Smooth muscle cell (in vitro differentiated cells): Measurements from ENCODE around the gene BCAN. TPM values are rescaled to one million over a fixed set of nuclear protein-coding genes. Genes with fewer than 3 reads are reported as not detected.
A peak's percentile ranks its signal among the peaks of the same experiment; 100 is the strongest.
"Not testable (repeated sequence)": the region's sequence is repeated elsewhere in the genome, so short reads cannot be mapped to it uniquely, and the experiment has no call there.

Experiments used
- DNase-seq: peaks from one replicate; lab custom pipeline; 2025; ENCODE audit not compliant: unreplicated experiment; lab: John Stamatoyannopoulos, UW
- H2AFZ ChIP-seq: fragments of 200-600 bp; sonication (generic); 2 replicates; pipeline ENCODE4 v1.6.0; 2016; ENCODE audit warnings: antibody characterized with exemption, low read depth, mild to moderate bottlenecking
- H3F3A ChIP-seq: fragments of 200-600 bp; sonication (generic); 2 replicates; pipeline ENCODE4 v1.6.0; 2017; ENCODE audit warnings: antibody characterized with exemption, low read depth
- H3K27ac ChIP-seq: fragments of 200-600 bp; sonication (generic); 2 replicates; pipeline ENCODE4 v1.5.1; 2016; ENCODE audit warnings: low read depth, mild to moderate bottlenecking
- H3K27me3 ChIP-seq: fragments of 200-600 bp; sonication (generic); 2 replicates; pipeline ENCODE4 v1.6.1; 2016; ENCODE audit warnings: low read depth, mild to moderate bottlenecking
- H3K36me3 ChIP-seq: fragments of 200-600 bp; sonication (generic); 2 replicates; pipeline ENCODE4 v1.5.1; 2016; ENCODE audit warnings: low read depth
- H3K4me1 ChIP-seq: fragments of 200-600 bp; sonication (generic); 2 replicates; pipeline ENCODE4 v1.5.1; 2016; ENCODE audit warnings: low read depth
- H3K4me2 ChIP-seq: fragments of 200-600 bp; sonication (generic); 2 replicates; pipeline ENCODE4 v1.6.0; 2016; ENCODE audit warnings: mild to moderate bottlenecking
- H3K4me3 ChIP-seq: fragments of 200-600 bp; sonication (generic); 2 replicates; pipeline ENCODE4 v1.5.1; 2016; ENCODE audit warnings: mild to moderate bottlenecking
- H3K79me2 ChIP-seq: fragments of 200-600 bp; sonication (generic); 2 replicates; pipeline ENCODE4 v1.6.0; 2016; ENCODE audit warnings: low read depth, mild to moderate bottlenecking
- H3K9ac ChIP-seq: fragments of 200-600 bp; sonication (generic); 2 replicates; pipeline ENCODE4 v1.6.0; 2016; ENCODE audit warnings: low read depth
- H3K9me3 ChIP-seq: fragments of 200-600 bp; sonication (generic); replicated peaks from 2 replicates; pipeline ENCODE4 v1.5.1; 2016; ENCODE audit warnings: low read depth
- H4K20me1 ChIP-seq: fragments of 200-600 bp; sonication (generic); 2 replicates; pipeline ENCODE4 v1.6.0; 2016; ENCODE audit warnings: low read depth
- WGBS: methylation state at CpG from one replicate; pipeline ENCODE4 v1.1.7; 2016; ENCODE audit warnings: low lambda C conversion rate; 5-methylcytosine and 5-hydroxymethylcytosine counted together
- polyA plus RNA-seq: library from polyadenylated mRNA; unstranded; fragments of >200 nt; fragmentation: Nextera tagmentation; extraction: Ambion mirVana; gene quantifications from 2 replicates; pipeline ENCODE4 v1.2.1, GENCODE V29; 2016
- total RNA-seq: library from RNA; depleted of rRNA; stranded (reverse); fragments of >200 nt; gene quantifications from 2 replicates; pipeline ENCODE4 v1.2.3, GENCODE V29; 2014
- TF ChIP-seq, protein P1 (sequence below): fragments of 200-600 bp; sonication (generic); IDR thresholded peaks from 2 replicates; pipeline ENCODE4 v1.5.1; 2017; ENCODE audit warnings: borderline replicate concordance, mild to moderate bottlenecking, antibody characterized with exemption; ENCODE audit not compliant: insufficient read depth, poor library complexity, severe bottlenecking

Gene BCAN
- total and polyA plus RNA-seq, 2 experiments from 2014 or later, result 0.79 TPM; not detected in 1

GRCh38 chr1:156625436-156626078 is 16.4 kb upstream of the BCAN start:
- peaks cover 67% of the 10 kb centered on the region for H3K27me3 ChIP-seq
- no peaks in the 10 kb centered on the region for H3K9me3 ChIP-seq
- TF ChIP-seq, protein P1, sequence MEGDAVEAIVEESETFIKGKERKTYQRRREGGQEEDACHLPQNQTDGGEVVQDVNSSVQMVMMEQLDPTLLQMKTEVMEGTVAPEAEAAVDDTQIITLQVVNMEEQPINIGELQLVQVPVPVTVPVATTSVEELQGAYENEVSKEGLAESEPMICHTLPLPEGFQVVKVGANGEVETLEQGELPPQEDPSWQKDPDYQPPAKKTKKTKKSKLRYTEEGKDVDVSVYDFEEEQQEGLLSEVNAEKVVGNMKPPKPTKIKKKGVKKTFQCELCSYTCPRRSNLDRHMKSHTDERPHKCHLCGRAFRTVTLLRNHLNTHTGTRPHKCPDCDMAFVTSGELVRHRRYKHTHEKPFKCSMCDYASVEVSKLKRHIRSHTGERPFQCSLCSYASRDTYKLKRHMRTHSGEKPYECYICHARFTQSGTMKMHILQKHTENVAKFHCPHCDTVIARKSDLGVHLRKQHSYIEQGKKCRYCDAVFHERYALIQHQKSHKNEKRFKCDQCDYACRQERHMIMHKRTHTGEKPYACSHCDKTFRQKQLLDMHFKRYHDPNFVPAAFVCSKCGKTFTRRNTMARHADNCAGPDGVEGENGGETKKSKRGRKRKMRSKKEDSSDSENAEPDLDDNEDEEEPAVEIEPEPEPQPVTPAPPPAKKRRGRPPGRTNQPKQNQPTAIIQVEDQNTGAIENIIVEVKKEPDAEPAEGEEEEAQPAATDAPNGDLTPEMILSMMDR, result peak; percentile 70
- H3F3A ChIP-seq, result no peaks in the 10 kb centered on the region
- WGBS, result 4% methylated on average over 43 of the region's 45 CpGs
- peak; percentile 23 for DNase-seq
- H3K36me3 ChIP-seq, result no peaks in the 10 kb centered on the region
- peak overlapping the region; percentile 87 for H3K4me2 ChIP-seq
- H3K4me1 ChIP-seq, result peaks cover 8% of the 10 kb centered on the region
- no peaks in the 10 kb centered on the region for H4K20me1 ChIP-seq
- peak overlapping the region; percentile 40 for H3K4me3 ChIP-seq
- no peak overlapping the region for H2AFZ ChIP-seq
- no peak overlapping the region for H3K27ac ChIP-seq
- H3K79me2 ChIP-seq, result no peaks in the 10 kb centered on the region
- H3K9ac ChIP-seq, result no peak overlapping the region

DNA sequence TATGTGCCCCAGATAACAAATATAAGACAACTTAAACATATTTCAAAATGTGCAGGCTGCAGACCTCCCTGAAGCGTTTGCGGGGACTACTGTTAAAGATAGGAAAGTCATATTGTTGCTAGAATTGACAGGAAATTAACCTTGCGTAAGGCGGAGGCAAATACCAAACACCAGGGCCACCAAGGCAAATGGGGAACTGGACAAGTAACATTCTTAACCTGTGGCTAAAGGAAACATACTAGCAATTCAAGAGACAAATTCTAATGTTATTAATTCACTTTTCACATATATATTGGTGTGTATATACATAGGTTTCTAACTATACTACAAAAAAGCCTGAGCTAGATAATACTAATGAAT is 15.9 kb upstream of the BCAN start:
- H4K20me1 ChIP-seq, result no peaks in the 10 kb centered on the region
- H3K27me3 ChIP-seq, result peaks cover 67% of the 10 kb centered on the region
- H3F3A ChIP-seq, result no peaks in the 10 kb centered on the region
- H3K9me3 ChIP-seq, result no peaks in the 10 kb centered on the region
- 50% methylated on average over 4 of the region's 4 CpGs for WGBS
- H2AFZ ChIP-seq, result no peak overlapping the region
- no peak for DNase-seq
- H3K9ac ChIP-seq, result no peak overlapping the region
- peaks cover 8% of the 10 kb centered on the region for H3K4me1 ChIP-seq
- H3K79me2 ChIP-seq, result no peaks in the 10 kb centered on the region
- TF ChIP-seq, protein P1, result no peak
- no peak overlapping the region for H3K27ac ChIP-seq
- no peaks in the 10 kb centered on the region for H3K36me3 ChIP-seq
- peak overlapping the region; percentile 87 for H3K4me2 ChIP-seq
- H3K4me3 ChIP-seq, result no peak overlapping the region

- H3K4me2 ChIP-seq, result no peak overlapping the region
- H3K4me1 ChIP-seq, result peaks cover 8% of the 10 kb centered on the region
- no peaks in the 10 kb centered on the region for H3F3A ChIP-seq
- no peak for DNase-seq
- H3K36me3 ChIP-seq, result no peaks in the 10 kb centered on the region
- H3K27me3 ChIP-seq, result peaks cover 65% of the 10 kb centered on the region
- no peak overlapping the region for H3K9ac ChIP-seq
- WGBS, result 86% methylated on average over 2 of the region's 2 CpGs
- no peak overlapping the region for H2AFZ ChIP-seq
- H3K79me2 ChIP-seq, result no peaks in the 10 kb centered on the region
- no peaks in the 10 kb centered on the region for H4K20me1 ChIP-seq
- H3K9me3 ChIP-seq, result no peaks in the 10 kb centered on the region
- H3K4me3 ChIP-seq, result no peak overlapping the region
- no peak overlapping the region for H3K27ac ChIP-seq
- TF ChIP-seq, protein P1, result peak; percentile 59
These were observed 14.5 kb upstream of the BCAN start for GRCh38 chr1:156627313-156627880.

DNA sequence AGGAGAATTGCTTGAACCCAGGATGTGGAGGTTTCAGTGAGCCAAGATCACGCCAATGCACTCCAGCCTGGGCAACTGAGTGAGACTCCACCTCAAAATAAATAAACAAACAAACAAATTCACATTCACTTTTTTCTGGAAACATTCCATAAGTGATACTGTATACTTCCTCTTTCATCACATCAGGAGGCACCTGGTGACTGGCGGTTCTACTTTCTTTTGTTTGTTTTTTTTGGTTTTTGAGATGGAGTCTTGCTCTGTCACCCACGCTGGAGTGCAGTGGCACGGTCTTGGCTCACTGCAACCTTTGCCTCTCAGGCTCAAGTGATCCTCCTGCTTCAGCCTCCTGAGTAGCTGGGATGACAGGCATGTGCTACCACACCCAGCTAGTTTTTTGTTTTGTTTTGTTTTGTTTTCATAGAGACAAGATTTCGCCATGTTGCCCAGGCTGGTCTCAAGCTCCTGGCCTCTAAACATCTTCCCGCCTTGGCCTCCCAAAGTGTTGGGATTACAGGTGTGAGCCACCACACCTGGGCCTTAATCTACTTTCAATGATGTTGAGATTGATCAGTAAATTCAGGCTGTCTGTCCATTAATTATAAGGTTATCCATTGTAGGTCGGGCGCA is 12.0 kb upstream of the BCAN start:
- no peaks in the 10 kb centered on the region for H3K79me2 ChIP-seq
- H3K4me3 ChIP-seq, result no peak overlapping the region
- H3K9me3 ChIP-seq, result no peaks in the 10 kb centered on the region
- peaks cover 60% of the 10 kb centered on the region for H3K27me3 ChIP-seq
- peaks cover 7% of the 10 kb centered on the region for H3K4me1 ChIP-seq
- no peaks in the 10 kb centered on the region for H3K36me3 ChIP-seq
- WGBS, result 89% methylated on average over 8 of the region's 8 CpGs
- no peak overlapping the region for H3K4me2 ChIP-seq
- no peaks in the 10 kb centered on the region for H3F3A ChIP-seq
- no peak overlapping the region for H3K27ac ChIP-seq
- TF ChIP-seq, protein P1, result no peak
- no peaks in the 10 kb centered on the region for H4K20me1 ChIP-seq
- DNase-seq, result no peak
- no peak overlapping the region for H3K9ac ChIP-seq
- no peak overlapping the region for H2AFZ ChIP-seq

DNA sequence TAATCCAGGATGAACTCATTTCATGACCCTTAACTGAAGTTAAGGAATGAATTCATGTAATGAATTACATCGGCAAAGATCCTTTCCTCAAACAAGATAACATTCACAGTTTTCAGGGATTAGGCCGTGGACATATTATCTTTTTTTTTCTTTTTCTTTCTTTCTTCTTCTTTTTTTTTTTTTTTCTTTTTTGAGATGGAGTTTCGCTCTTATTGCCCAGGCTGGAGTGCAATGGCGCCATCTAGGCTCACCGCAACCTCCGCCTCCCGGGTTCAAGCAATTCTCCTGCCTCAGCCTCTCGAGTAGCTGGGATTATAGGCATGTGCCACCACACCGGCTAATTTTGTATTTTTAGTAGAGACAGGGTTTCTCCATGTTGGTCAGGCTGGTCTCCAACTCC is 10.8 kb upstream of the BCAN start:
- H3K27me3 ChIP-seq, result peaks cover 60% of the 10 kb centered on the region
- not testable (repeated sequence) for H3K79me2 ChIP-seq, H3K27ac ChIP-seq

More for the DNA sequence above, 10.8 kb upstream of the BCAN start:
- H3F3A ChIP-seq, H4K20me1 ChIP-seq, H2AFZ ChIP-seq, H3K36me3 ChIP-seq, H3K4me2 ChIP-seq, H3K4me3 ChIP-seq, DNase-seq, H3K4me1 ChIP-seq, H3K9me3 ChIP-seq, H3K9ac ChIP-seq: not testable (repeated sequence)
- WGBS, result 58% methylated on average over 9 of the region's 9 CpGs
